HCT116 (cell line): Measurements from ENCODE around the gene TPM2. TPM values are rescaled to one million over a fixed set of nuclear protein-coding genes. Genes with fewer than 3 reads are reported as not detected.

Experiments
- ATAC-seq: fragments of 200-7000 bp; cut with Tn5 transposase; 2 replicates; pipeline ENCODE4 v1.9.1; 2020; ENCODE audit warnings: mild to moderate bottlenecking, moderate library complexity
- BruUV-seq: library from RNA; stranded (reverse); fragments of 400-500 nt; replicated peaks from 2 replicates; lab custom pipeline; 2021; lab: Mats Ljungman, UMichigan
- CTCF ChIA-PET: fragments of 300-600 bp; sonication (Branson Sonifier 250); formaldehyde crosslinking; loops from one replicate; lab custom pipeline; 2021; ENCODE audit warnings: antibody characterized with exemption; lab: Charles Lee
- POLR2A ChIA-PET: fragments of 300-600, 350-600 bp; sonication (Branson Sonifier 250); formaldehyde crosslinking; loops from one replicate; lab custom pipeline; 2021; ENCODE audit warnings: antibody characterized with exemption; lab: Charles Lee
- RAD21 ChIA-PET, 2 experiments: fragments of 300-600 bp; sonication (Branson Sonifier 250); formaldehyde crosslinking; loops; one replicate each; lab custom pipeline; 2023; ENCODE audit warnings: low total read pairs in 2 of 2; ENCODE audit not compliant: uncharacterized antibody in 2 of 2, unreplicated experiment in 2 of 2, low non-redundant PET in 1 of 2; lab: Charles Lee
- DNase-seq: peaks from one replicate; pipeline ENCODE4 v3.0.0-alpha.2; 2010; ENCODE audit warnings: low read depth, low spot score
- H2AFZ ChIP-seq: fragments of 200-600 bp; shearing (Covaris generic), sonication (generic); 2 replicates; pipeline ENCODE4 v1.6.1; 2017; ENCODE audit warnings: low read depth, mixed run types, mixed read lengths, antibody characterized with exemption, low read length; ENCODE audit not compliant: poor library complexity, severe bottlenecking
- H3K27ac ChIP-seq: 2 replicates; pipeline ENCODE4 v1.5.1; 2012; ENCODE audit warnings: low read depth, low read length
- H3K27me3 ChIP-seq: fragments of 200-600 bp; sonication (generic); 2 replicates; pipeline ENCODE4 v1.6.1; 2016; ENCODE audit warnings: mixed run types, low read length, mixed read lengths; ENCODE audit not compliant: insufficient read depth
- H3K36me3 ChIP-seq, 2 experiments: fragments of 200-500 bp in 1 of 2; fragments of 200-600 bp in 1 of 2; sonication (Bioruptor generic) in 1 of 2; sonication (generic) in 1 of 2; 2 replicates each; pipeline versions ENCODE4 v1.5.1 to v1.6.1; 2014 to 2016; ENCODE audit warnings: low read length in 2 of 2, inconsistent platforms in 1 of 2, mixed read lengths in 1 of 2, mixed run types in 1 of 2; ENCODE audit not compliant: insufficient read depth in 2 of 2, control insufficient read depth in 1 of 2
- H3K4me1 ChIP-seq, 2 experiments: fragments of 200-600 bp in 1 of 2; sonication (generic) in 1 of 2; 2 replicates each; pipeline versions ENCODE4 v1.5.1 to v1.6.1; 2012 to 2017; ENCODE audit warnings: low read length in 2 of 2, inconsistent platforms in 1 of 2, mild to moderate bottlenecking in 1 of 2, mixed read lengths in 1 of 2, mixed run types in 1 of 2, moderate library complexity in 1 of 2; ENCODE audit not compliant: insufficient read depth in 2 of 2, control insufficient read depth in 1 of 2
- H3K4me2 ChIP-seq: fragments of 200-600 bp; sonication (generic); 2 replicates; pipeline ENCODE4 v1.6.1; 2017; ENCODE audit warnings: mixed run types, low read length, mixed read lengths
- H3K4me3 ChIP-seq, 2 experiments: fragments of 200-600 bp in 1 of 2; sonication (generic) in 1 of 2; replicated peaks in 1 of 2; 2 replicates each; pipeline ENCODE4 v1.5.1; 2011 to 2016; ENCODE audit warnings: low read length in 2 of 2, control low read depth in 1 of 2, low read depth in 1 of 2, mild to moderate bottlenecking in 1 of 2, mixed read lengths in 1 of 2, mixed run types in 1 of 2
- H3K79me2 ChIP-seq: fragments of 200-600 bp; sonication (generic); 2 replicates; pipeline ENCODE4 v1.6.1; 2017; ENCODE audit warnings: mild to moderate bottlenecking, mixed run types, low read length, moderate library complexity, mixed read lengths; ENCODE audit not compliant: insufficient read depth
- H3K9ac ChIP-seq: fragments of 200-600 bp; sonication (generic); 2 replicates; pipeline ENCODE4 v1.6.1; 2016; ENCODE audit warnings: low read length, mixed read lengths
- H3K9me2 ChIP-seq: fragments of 200-600 bp; sonication (generic), shearing (Covaris generic); 2 replicates; pipeline ENCODE4 v1.6.1; 2017; ENCODE audit warnings: mixed run types, mild to moderate bottlenecking, moderate library complexity; ENCODE audit not compliant: insufficient read depth
- H3K9me3 ChIP-seq, 2 experiments: fragments of 200-500 bp in 1 of 2; fragments of 200-600 bp in 1 of 2; sonication (Bioruptor generic) in 1 of 2; sonication (generic) in 1 of 2; 2 replicates each; pipeline ENCODE4 v1.6.1; 2014 to 2017; ENCODE audit warnings: low read length in 2 of 2, mixed read lengths in 2 of 2, inconsistent platforms in 1 of 2, low read depth in 1 of 2, mild to moderate bottlenecking in 1 of 2, mixed run types in 1 of 2, moderate library complexity in 1 of 2; ENCODE audit not compliant: control insufficient read depth in 1 of 2, insufficient read depth in 1 of 2
- H4K20me1 ChIP-seq: fragments of 200-600 bp; sonication (generic), shearing (Covaris generic); 2 replicates; pipeline ENCODE4 v1.6.1; 2017; ENCODE audit warnings: mixed run types, mild to moderate bottlenecking, moderate library complexity; ENCODE audit not compliant: insufficient read depth
- CBX3 ChIP-seq: IDR thresholded peaks from 2 replicates; pipeline ENCODE4 v1.6.1; 2012; ENCODE audit warnings: low read depth
- CEBPB ChIP-seq: IDR thresholded peaks from 2 replicates; pipeline ENCODE4 v1.6.1; 2012; ENCODE audit warnings: low read depth
- CTCF ChIP-seq, 3 experiments: fragments of 200-600 bp in 1 of 3; sonication (generic) in 1 of 3; IDR thresholded peaks in 2 of 3; conservative IDR thresholded peaks in 1 of 3; 2 replicates each; pipeline ENCODE4 v1.5.1; 2012 to 2017; ENCODE audit warnings: low read depth in 2 of 3, low read length in 2 of 3, antibody characterized with exemption in 1 of 3, borderline replicate concordance in 1 of 3, control low read depth in 1 of 3, mild to moderate bottlenecking in 1 of 3, mixed read lengths in 1 of 3, mixed run types in 1 of 3, moderate library complexity in 1 of 3; ENCODE audit not compliant: insufficient read depth in 1 of 3
- EZH2phosphoT487 ChIP-seq: fragments of 200-600 bp; IDR thresholded peaks from 2 replicates; pipeline ENCODE4 v1.6.1; 2018; ENCODE audit warnings: antibody characterized with exemption, borderline replicate concordance
- MAX ChIP-seq: IDR thresholded peaks from 2 replicates; pipeline ENCODE4 v1.6.1; 2012
- POLR2A ChIP-seq: IDR thresholded peaks from 2 replicates; pipeline ENCODE4 v1.7.0; 2011; ENCODE audit warnings: borderline replicate concordance; ENCODE audit not compliant: insufficient read depth, insufficient read length; ENCODE audit errors: extremely low read depth
- POLR2AphosphoS5 ChIP-seq: IDR thresholded peaks from 2 replicates; pipeline ENCODE4 v1.6.1; 2011; ENCODE audit warnings: mild to moderate bottlenecking, low read depth, low read length, moderate library complexity
- SRF ChIP-seq: IDR thresholded peaks from 2 replicates; pipeline ENCODE4 v1.6.1; 2012; ENCODE audit warnings: low read depth
- YY1 ChIP-seq: IDR thresholded peaks from 2 replicates; pipeline ENCODE4 v1.6.1; 2011; ENCODE audit warnings: low read length, low read depth, moderate library complexity, mild to moderate bottlenecking; ENCODE audit not compliant: insufficient replicate concordance; ENCODE audit errors: extremely low read depth
- ZBTB33 ChIP-seq: IDR thresholded peaks from 2 replicates; pipeline ENCODE4 v1.6.1; 2011; ENCODE audit warnings: mild to moderate bottlenecking, low read length, moderate library complexity; ENCODE audit not compliant: insufficient replicate concordance; ENCODE audit errors: extremely low read depth
- intact Hi-C: fragments of 100-400 bp; cut with micrococcal nuclease; formaldehyde crosslinking; loops from 2 replicates; pipeline ENCODE4 v1.10.0; 2022
- total RNA-seq: library from RNA; stranded (reverse); gene quantifications from one replicate; pipeline ENCODE4 v1.2.1, GENCODE V29; 2021; ENCODE audit not compliant: unreplicated experiment

The TPM2 gene
- total RNA-seq, 1 experiment from 2014 or later = 278 TPM

GRCh38 chr9:35718721-35719511, 29.2 kb upstream of the TPM2 start:
- Histone ChIP-seq H3K27me3 (no peaks in the 10 kb centered on the region), H3K4me1 (no peaks in the 10 kb centered on the region), H3K36me3 (peaks cover 77 to 81% of the 10 kb centered on the region in 2 experiments), H3K4me2 (no peak overlapping the region), H3K9ac (no peak overlapping the region), H3K9me3 (no peaks in the 10 kb centered on the region), H4K20me1 (no peaks in the 10 kb centered on the region), H2AFZ (no peak overlapping the region), H3K27ac (no peak overlapping the region), H3K4me3 (no peak overlapping the region), H3K9me2 (no peaks in the 10 kb centered on the region), H3K79me2 (no peaks in the 10 kb centered on the region)
- intact Hi-C loops = no loop called here
- TF ChIP-seq POLR2AphosphoS5 (no peak), CTCF (IDR thresholded peaks at IDR 0.05 in 2 of 3, conservative IDR thresholded peaks at IDR 0.05 in 1 of 3; ENCODE audit: borderline replicate concordance in 1 of 3, insufficient read depth in 1 of 3, low read depth in 2 of 3, low read length in 2 of 3) (no peak), MAX (no peak), YY1 (no peak), POLR2A (no peak), ZBTB33 (no peak), CEBPB (no peak), EZH2phosphoT487 (no peak), SRF (no peak), CBX3 (no peak)
- no TSS peak for BruUV-seq
- CTCF ChIA-PET = no interaction called here
- ATAC-seq (no peak), DNase-seq (no peak)
- POLR2A ChIA-PET = no interaction called here
- RAD21 ChIA-PET = no interaction called here
